GM23338 (cell line): ENCODE data around the gene RGS21.

Experiments
- CREB1 ChIP-seq: fragments of 250-450 bp; sonication (Bioruptor Pico); IDR thresholded peaks from 2 replicates; pipeline ENCODE4 v1.5.0; 2020; ENCODE audit warnings: low read depth, mild to moderate bottlenecking, moderate library complexity
- EZH2 ChIP-seq: fragments of 200-600 bp; sonication (generic); IDR thresholded peaks from one replicate; pipeline ENCODE4 v1.8.0; 2017; ENCODE audit warnings: antibody characterized with exemption, mild to moderate bottlenecking, low read depth; ENCODE audit not compliant: unreplicated experiment
- EZH2phosphoT487 ChIP-seq: fragments of 200-600 bp; sonication (generic); IDR thresholded peaks from one replicate; pipeline ENCODE4 v1.8.1; 2018; ENCODE audit warnings: antibody characterized with exemption; ENCODE audit not compliant: unreplicated experiment
- NANOG ChIP-seq: IDR thresholded peaks from 2 replicates; pipeline ENCODE4 v1.6.1; 2016; ENCODE audit warnings: antibody characterized with exemption, borderline replicate concordance
- POLR2AphosphoS5 ChIP-seq: IDR thresholded peaks from 2 replicates; pipeline ENCODE4 v1.6.1; 2016; ENCODE audit warnings: antibody characterized with exemption, low read depth
- TF ChIP-seq, protein P1 (sequence below), 2 experiments: fragments of 200-600 bp in 1 of 2; sonication (generic) in 1 of 2; conservative IDR thresholded peaks; 2 replicates each; pipeline versions ENCODE4 v1.5.1 to v1.6.1; 2016 to 2017; ENCODE audit warnings: antibody characterized with exemption in 2 of 2, low read depth in 2 of 2, mild to moderate bottlenecking in 2 of 2, moderate library complexity in 1 of 2
- TF ChIP-seq, protein P2 (sequence below): IDR thresholded peaks from 2 replicates; pipeline ENCODE4 v1.6.1; 2016; ENCODE audit warnings: antibody characterized with exemption
- TF ChIP-seq, protein P3 (sequence below): IDR thresholded peaks from one replicate; pipeline ENCODE4 v1.6.1; 2018; ENCODE audit warnings: antibody characterized with exemption; ENCODE audit not compliant: unreplicated experiment

DNA sequence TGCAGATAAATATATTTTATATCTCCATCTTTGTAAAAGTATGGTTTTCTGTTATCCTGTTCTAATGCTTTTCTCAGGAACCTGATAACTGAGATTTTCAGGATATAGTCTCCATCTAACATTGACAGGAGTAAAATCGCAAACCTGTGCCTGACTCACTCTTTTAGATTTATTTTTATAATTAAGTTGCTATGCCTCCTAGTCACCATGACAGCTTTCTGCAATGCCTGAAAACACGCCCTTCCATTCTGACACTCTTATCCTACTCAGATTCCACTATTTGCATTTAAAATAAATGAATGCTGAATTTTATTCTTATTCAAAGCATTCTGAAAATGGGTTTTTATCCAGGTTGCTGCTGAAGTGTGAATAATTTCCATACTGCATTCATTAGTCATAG lies 62.8 kb downstream of the RGS21 start:
- TF ChIP-seq POLR2AphosphoS5 (no peak), NANOG (no peak), CREB1 (CRISPR knock-in tag) (no peak), EZH2 (no peak), EZH2phosphoT487 (no peak)
- TF ChIP-seq, protein P1, sequence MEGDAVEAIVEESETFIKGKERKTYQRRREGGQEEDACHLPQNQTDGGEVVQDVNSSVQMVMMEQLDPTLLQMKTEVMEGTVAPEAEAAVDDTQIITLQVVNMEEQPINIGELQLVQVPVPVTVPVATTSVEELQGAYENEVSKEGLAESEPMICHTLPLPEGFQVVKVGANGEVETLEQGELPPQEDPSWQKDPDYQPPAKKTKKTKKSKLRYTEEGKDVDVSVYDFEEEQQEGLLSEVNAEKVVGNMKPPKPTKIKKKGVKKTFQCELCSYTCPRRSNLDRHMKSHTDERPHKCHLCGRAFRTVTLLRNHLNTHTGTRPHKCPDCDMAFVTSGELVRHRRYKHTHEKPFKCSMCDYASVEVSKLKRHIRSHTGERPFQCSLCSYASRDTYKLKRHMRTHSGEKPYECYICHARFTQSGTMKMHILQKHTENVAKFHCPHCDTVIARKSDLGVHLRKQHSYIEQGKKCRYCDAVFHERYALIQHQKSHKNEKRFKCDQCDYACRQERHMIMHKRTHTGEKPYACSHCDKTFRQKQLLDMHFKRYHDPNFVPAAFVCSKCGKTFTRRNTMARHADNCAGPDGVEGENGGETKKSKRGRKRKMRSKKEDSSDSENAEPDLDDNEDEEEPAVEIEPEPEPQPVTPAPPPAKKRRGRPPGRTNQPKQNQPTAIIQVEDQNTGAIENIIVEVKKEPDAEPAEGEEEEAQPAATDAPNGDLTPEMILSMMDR (conservative IDR thresholded peaks at IDR 0.05; ENCODE audit: low read depth in 2 of 2) = no peak
- TF ChIP-seq, protein P2, sequence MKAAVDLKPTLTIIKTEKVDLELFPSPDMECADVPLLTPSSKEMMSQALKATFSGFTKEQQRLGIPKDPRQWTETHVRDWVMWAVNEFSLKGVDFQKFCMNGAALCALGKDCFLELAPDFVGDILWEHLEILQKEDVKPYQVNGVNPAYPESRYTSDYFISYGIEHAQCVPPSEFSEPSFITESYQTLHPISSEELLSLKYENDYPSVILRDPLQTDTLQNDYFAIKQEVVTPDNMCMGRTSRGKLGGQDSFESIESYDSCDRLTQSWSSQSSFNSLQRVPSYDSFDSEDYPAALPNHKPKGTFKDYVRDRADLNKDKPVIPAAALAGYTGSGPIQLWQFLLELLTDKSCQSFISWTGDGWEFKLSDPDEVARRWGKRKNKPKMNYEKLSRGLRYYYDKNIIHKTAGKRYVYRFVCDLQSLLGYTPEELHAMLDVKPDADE = no peak
- TF ChIP-seq, protein P3, sequence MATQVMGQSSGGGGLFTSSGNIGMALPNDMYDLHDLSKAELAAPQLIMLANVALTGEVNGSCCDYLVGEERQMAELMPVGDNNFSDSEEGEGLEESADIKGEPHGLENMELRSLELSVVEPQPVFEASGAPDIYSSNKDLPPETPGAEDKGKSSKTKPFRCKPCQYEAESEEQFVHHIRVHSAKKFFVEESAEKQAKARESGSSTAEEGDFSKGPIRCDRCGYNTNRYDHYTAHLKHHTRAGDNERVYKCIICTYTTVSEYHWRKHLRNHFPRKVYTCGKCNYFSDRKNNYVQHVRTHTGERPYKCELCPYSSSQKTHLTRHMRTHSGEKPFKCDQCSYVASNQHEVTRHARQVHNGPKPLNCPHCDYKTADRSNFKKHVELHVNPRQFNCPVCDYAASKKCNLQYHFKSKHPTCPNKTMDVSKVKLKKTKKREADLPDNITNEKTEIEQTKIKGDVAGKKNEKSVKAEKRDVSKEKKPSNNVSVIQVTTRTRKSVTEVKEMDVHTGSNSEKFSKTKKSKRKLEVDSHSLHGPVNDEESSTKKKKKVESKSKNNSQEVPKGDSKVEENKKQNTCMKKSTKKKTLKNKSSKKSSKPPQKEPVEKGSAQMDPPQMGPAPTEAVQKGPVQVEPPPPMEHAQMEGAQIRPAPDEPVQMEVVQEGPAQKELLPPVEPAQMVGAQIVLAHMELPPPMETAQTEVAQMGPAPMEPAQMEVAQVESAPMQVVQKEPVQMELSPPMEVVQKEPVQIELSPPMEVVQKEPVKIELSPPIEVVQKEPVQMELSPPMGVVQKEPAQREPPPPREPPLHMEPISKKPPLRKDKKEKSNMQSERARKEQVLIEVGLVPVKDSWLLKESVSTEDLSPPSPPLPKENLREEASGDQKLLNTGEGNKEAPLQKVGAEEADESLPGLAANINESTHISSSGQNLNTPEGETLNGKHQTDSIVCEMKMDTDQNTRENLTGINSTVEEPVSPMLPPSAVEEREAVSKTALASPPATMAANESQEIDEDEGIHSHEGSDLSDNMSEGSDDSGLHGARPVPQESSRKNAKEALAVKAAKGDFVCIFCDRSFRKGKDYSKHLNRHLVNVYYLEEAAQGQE = no peak
